GM19351 (cell line): ENCODE data around the gene AHI1.

Experiments used
- ATAC-seq: cut with Tn5 transposase; IDR thresholded peaks from one replicate; pipeline ENCODE4 v1.9.1; 2021; ENCODE audit warnings: mild to moderate bottlenecking, moderate library complexity; ENCODE audit not compliant: unreplicated experiment

The AHI1 gene

GRCh38 chr6:135236732-135237131, 260.8 kb downstream of the AHI1 start:
- ATAC-seq = no peak

GRCh38 chr6:135236319-135236718, 261.2 kb downstream of the AHI1 start:
- ATAC-seq = no peak

- no peak for ATAC-seq
Measured at GRCh38 chr6:135235716-135236115, 261.8 kb downstream of the AHI1 start.

- no peak for ATAC-seq
Measured at GRCh38 chr6:135234492-135234780, 263.1 kb downstream of the AHI1 start.

GRCh38 chr6:135233686-135234491, 263.7 kb downstream of the AHI1 start:
- peak; percentile 73 for ATAC-seq
